Vagina (tissue), 2 donors: ENCODE results near the gene ITGA11.

Experiments used
- POLR2A ChIP-seq, 2 donors: fragments of 450-650 bp; IDR thresholded peaks; one replicate each; pipeline ENCODE4 v1.6.1; 2017; ENCODE audit warnings: antibody characterized with exemption in 2 of 2, mild to moderate bottlenecking in 2 of 2, moderate library complexity in 2 of 2
- POLR2AphosphoS5 ChIP-seq, 2 donors: sonication (generic); formaldehyde crosslinking; IDR thresholded peaks; one replicate each; pipeline ENCODE4 v1.9.0; 2017; ENCODE audit warnings: antibody characterized with exemption in 2 of 2, mild to moderate bottlenecking in 2 of 2, low read depth in 1 of 2; ENCODE audit not compliant: insufficient read depth in 1 of 2
- TF ChIP-seq, protein P1 (sequence below), 3 experiments: fragments of 450-650 bp in 2 of 3; fragments of 200-600 bp in 1 of 3; sonication (generic) in 1 of 3; IDR thresholded peaks; one replicate each; pipeline ENCODE4 v1.5.1; 2017 to 2019; ENCODE audit warnings: antibody characterized with exemption in 3 of 3, mild to moderate bottlenecking in 2 of 3, moderate library complexity in 2 of 3

DNA sequence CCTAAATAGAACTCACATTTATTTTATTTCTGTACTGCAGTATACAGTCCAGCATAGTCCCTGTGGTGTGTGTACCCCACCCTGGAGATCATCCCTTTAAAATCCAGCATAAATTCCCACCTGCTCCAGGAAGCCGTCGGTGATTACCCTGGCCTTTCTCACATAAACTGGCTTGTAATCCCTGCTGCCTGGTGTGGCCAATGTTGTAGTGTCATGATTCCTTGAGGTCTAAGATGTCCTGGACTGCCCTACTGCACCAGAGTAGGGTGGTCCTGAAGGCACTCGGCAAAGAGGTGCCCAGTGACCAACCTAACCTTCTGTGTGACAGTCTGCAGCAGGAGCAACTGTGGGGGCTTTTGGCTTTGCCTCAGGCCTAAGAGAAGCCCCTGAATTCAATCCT, 58.9 kb downstream of the ITGA11 start:
- TF ChIP-seq POLR2A (IDR thresholded peaks at IDR 0.05), result no peak
- TF ChIP-seq, protein P1, sequence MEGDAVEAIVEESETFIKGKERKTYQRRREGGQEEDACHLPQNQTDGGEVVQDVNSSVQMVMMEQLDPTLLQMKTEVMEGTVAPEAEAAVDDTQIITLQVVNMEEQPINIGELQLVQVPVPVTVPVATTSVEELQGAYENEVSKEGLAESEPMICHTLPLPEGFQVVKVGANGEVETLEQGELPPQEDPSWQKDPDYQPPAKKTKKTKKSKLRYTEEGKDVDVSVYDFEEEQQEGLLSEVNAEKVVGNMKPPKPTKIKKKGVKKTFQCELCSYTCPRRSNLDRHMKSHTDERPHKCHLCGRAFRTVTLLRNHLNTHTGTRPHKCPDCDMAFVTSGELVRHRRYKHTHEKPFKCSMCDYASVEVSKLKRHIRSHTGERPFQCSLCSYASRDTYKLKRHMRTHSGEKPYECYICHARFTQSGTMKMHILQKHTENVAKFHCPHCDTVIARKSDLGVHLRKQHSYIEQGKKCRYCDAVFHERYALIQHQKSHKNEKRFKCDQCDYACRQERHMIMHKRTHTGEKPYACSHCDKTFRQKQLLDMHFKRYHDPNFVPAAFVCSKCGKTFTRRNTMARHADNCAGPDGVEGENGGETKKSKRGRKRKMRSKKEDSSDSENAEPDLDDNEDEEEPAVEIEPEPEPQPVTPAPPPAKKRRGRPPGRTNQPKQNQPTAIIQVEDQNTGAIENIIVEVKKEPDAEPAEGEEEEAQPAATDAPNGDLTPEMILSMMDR (IDR thresholded peaks at IDR 0.05), result no peak
- no peak for TF ChIP-seq POLR2AphosphoS5 (IDR thresholded peaks at IDR 0.05; ENCODE audit: insufficient read depth in 1 of 2, low read depth in 1 of 2)
